ENCODE measurements around the gene HGD. TPM values are rescaled to one million over a fixed set of nuclear protein-coding genes. Genes with fewer than 3 reads are reported as not detected.

The HGD gene
- total and polyA plus RNA-seq, 2 of the 13 experiments (the other 11 are each of a cell fraction or from before 2014, with no cell fraction given): 265 to 398 TPM

- H4K20me1 ChIP-seq (ENCODE audit: insufficient read depth, low read length): no peaks in the 10 kb centered on the region
- no peak overlapping the region for H3K27ac ChIP-seq (ENCODE audit: extremely low read length, insufficient read depth, low read length)
- H3K9ac ChIP-seq (ENCODE audit: insufficient read depth, low read depth, low read length): peak overlapping the region; percentile 60; the same call in 1 of the 2 replicates
- ChIA-PET POLR2A (interaction anchor here (1.2 to 2.3 kb wide), 3 partner anchors 85 to 502 kb away, joined by 3 to 11 read pairs (median 4); partner anchors contain the start of genes HGD and LRRC58), CTCF (ENCODE audit: low intra/inter-chr PET ratio, low total read pairs) (no interaction called here)
- peaks cover 0 to 12% of the 10 kb centered on the region in 2 experiments; a peak in 2 of 5 replicates for H3K36me3 ChIP-seq (replicated peaks in 1 of 2; ENCODE audit: control insufficient read depth in 1 of 2, insufficient read depth in 2 of 2, low read length in 2 of 2)
- H3K79me2 ChIP-seq (ENCODE audit: insufficient read depth, low read length): peaks cover 27% of the 10 kb centered on the region
- in situ Hi-C loops (cut with HindIII; ENCODE audit: extremely low pct_ligation_motif_present, low pct_unique_long_range_greater_than_20kb): no loop called here
- intact Hi-C loops (cut with micrococcal nuclease; ENCODE audit: unreplicated experiment): no loop called here
- TF ChIP-seq ZNF572 (CRISPR knock-in tag; IDR thresholded peaks at IDR 0.05) (no peak), ZNF275 (CRISPR knock-in tag; IDR thresholded peaks at IDR 0.05; ENCODE audit: borderline replicate concordance) (no peak), ZNF629 (CRISPR knock-in tag; conservative IDR thresholded peaks at IDR 0.05) (peak; percentile 66), MXD4 (CRISPR knock-in tag; IDR thresholded peaks at IDR 0.05) (no peak), RXRA (CRISPR knock-in tag; IDR thresholded peaks at IDR 0.05) (no peak)
- TF ChIP-seq, protein P1, sequence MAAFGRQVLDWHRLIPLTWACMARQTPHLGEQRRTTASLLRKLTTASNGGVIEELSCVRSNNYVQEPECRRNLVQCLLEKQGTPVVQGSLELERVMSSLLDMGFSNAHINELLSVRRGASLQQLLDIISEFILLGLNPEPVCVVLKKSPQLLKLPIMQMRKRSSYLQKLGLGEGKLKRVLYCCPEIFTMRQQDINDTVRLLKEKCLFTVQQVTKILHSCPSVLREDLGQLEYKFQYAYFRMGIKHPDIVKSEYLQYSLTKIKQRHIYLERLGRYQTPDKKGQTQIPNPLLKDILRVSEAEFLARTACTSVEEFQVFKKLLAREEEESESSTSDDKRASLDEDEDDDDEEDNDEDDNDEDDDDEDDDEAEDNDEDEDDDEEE (CRISPR knock-in tag; IDR thresholded peaks at IDR 0.05): no peak
- H2AFZ ChIP-seq (ENCODE audit: low read length): no peak overlapping the region
- peaks cover 0 to 3% of the 10 kb centered on the region in 2 experiments; a peak in 1 of 5 replicates for H3K27me3 ChIP-seq (ENCODE audit: control insufficient read depth in 1 of 2, insufficient read depth in 2 of 2, low read length in 2 of 2)
- no TSS peak for BruUV-seq (replicated peaks)
- peak overlapping the region; percentile 82 for H3K4me2 ChIP-seq (ENCODE audit: low read depth, low read length)
- DNase-seq (ENCODE audit: low spot score): no peak
- no peak for ATAC-seq
- peak overlapping the region in 2 of 3 experiments; percentile 59 to 100; a peak in 3 of 6 replicates for H3K4me3 ChIP-seq (replicated peaks in 1 of 3; ENCODE audit: insufficient read depth in 1 of 3, low read depth in 2 of 3, low read length in 3 of 3)
- 61% methylated on average over 1 of the region's 1 CpG for WGBS (ENCODE audit: low lambda C conversion rate)
- no peaks in the 10 kb centered on the region for H3K9me3 ChIP-seq (ENCODE audit: low read length)
- no peak for FAIRE-seq
- peaks cover 37% of the 10 kb centered on the region for H3K4me1 ChIP-seq (ENCODE audit: insufficient read depth, low read length)
These were observed 84.5 kb downstream of the HGD start for GRCh38 chr3:120597445-120598049.

All from HepG2 (cell line).